Endothelial cell of umbilical vein (primary cell): Measurements from ENCODE around the gene KDM5B. TPM values are rescaled to one million over a fixed set of nuclear protein-coding genes. Genes with fewer than 3 reads are reported as not detected.

Experiments
- BruUV-seq: library from RNA; stranded (reverse); fragments of 400-500 nt; replicated peaks from 2 replicates; lab custom pipeline; 2021; lab: Mats Ljungman, UMichigan
- CTCF ChIA-PET: fragments of 300-600, 350-600 bp; sonication (Branson Sonifier 250); formaldehyde crosslinking; loops from one replicate; lab custom pipeline; 2021; ENCODE audit warnings: antibody characterized with exemption, inconsistent platforms; lab: Charles Lee
- POLR2A ChIA-PET: fragments of 300-600, 350-600 bp; sonication (Branson Sonifier 250); formaldehyde crosslinking; loops from one replicate; lab custom pipeline; 2021; ENCODE audit warnings: antibody characterized with exemption, inconsistent platforms; lab: Charles Lee
- DNase-seq: peaks from one replicate; pipeline ENCODE4 v3.0.0-alpha.2; 2011; ENCODE audit warnings: low read depth, low spot score
- FAIRE-seq: peaks from 2 replicates; lab custom pipeline; 2011; peaks lifted over from hg19 to GRCh38; lab: Jason Lieb, UNC
- H2AFZ ChIP-seq: 2 replicates; pipeline ENCODE4 v1.6.0; 2012; ENCODE audit warnings: low read depth, low read length, control low read depth, inconsistent platforms
- H3K27ac ChIP-seq: 2 replicates; pipeline ENCODE4 v1.5.1; 2011; ENCODE audit warnings: low read depth, mild to moderate bottlenecking, control low read depth, low read length, moderate library complexity; ENCODE audit not compliant: insufficient read depth
- H3K27me3 ChIP-seq, 2 experiments: 2 replicates each; pipeline versions ENCODE4 v1.6.0 to v1.6.1; 2011; ENCODE audit warnings: low read length in 2 of 2, mixed read lengths in 1 of 2; ENCODE audit not compliant: control insufficient read depth in 2 of 2, insufficient read depth in 2 of 2
- H3K36me3 ChIP-seq, 2 experiments: 2 replicates in 1 of 2; 3 replicates in 1 of 2; pipeline ENCODE4 v1.5.1; 2011; ENCODE audit warnings: low read length in 2 of 2, mild to moderate bottlenecking in 1 of 2, moderate library complexity in 1 of 2; ENCODE audit not compliant: control insufficient read depth in 2 of 2, insufficient read depth in 2 of 2; ENCODE audit errors: extremely low read depth in 1 of 2
- H3K4me1 ChIP-seq: 3 replicates; pipeline ENCODE4 v1.5.1; 2011; ENCODE audit warnings: mild to moderate bottlenecking, low read length; ENCODE audit not compliant: control insufficient read depth, insufficient read depth; ENCODE audit errors: extremely low read depth
- H3K4me2 ChIP-seq: 2 replicates; pipeline ENCODE4 v1.6.1; 2011; ENCODE audit warnings: low read length, control low read depth, mixed read lengths; ENCODE audit not compliant: insufficient read depth
- H3K4me3 ChIP-seq, 3 experiments: fragments of 200-600 bp in 1 of 3; sonication (generic), shearing (Covaris generic) in 1 of 3; replicated peaks in 1 of 3; 2 replicates each; pipeline ENCODE4 v1.5.1; 2011 to 2016; ENCODE audit warnings: control low read depth in 3 of 3, low read length in 3 of 3, mild to moderate bottlenecking in 2 of 3, inconsistent platforms in 1 of 3, low read depth in 1 of 3, moderate library complexity in 1 of 3; ENCODE audit not compliant: insufficient read depth in 1 of 3
- H3K79me2 ChIP-seq: 2 replicates; pipeline ENCODE4 v1.6.0; 2012; ENCODE audit warnings: low read length, inconsistent platforms; ENCODE audit not compliant: control insufficient read depth, insufficient read depth
- H3K9ac ChIP-seq: replicated peaks from 2 replicates; pipeline ENCODE3; 2011; ENCODE audit warnings: low read length, control low read depth; ENCODE audit not compliant: insufficient read depth; ENCODE audit errors: extremely low read depth
- H3K9me1 ChIP-seq: replicated peaks from 3 replicates; pipeline ENCODE4 v1.6.0; 2011; ENCODE audit warnings: mild to moderate bottlenecking, low read length; ENCODE audit not compliant: control insufficient read depth, insufficient read depth; ENCODE audit errors: extremely low read depth
- H3K9me3 ChIP-seq: replicated peaks from 2 replicates; pipeline ENCODE4 v1.5.1; 2012; ENCODE audit warnings: low read length, inconsistent platforms; ENCODE audit not compliant: control insufficient read depth, insufficient read depth
- H4K20me1 ChIP-seq: replicated peaks from 2 replicates; pipeline ENCODE3; 2011; ENCODE audit warnings: mild to moderate bottlenecking, low read length; ENCODE audit not compliant: control insufficient read depth, insufficient read depth; ENCODE audit errors: extremely low read depth
- EZH2 ChIP-seq: IDR thresholded peaks from 2 replicates; pipeline ENCODE4 v1.6.1; 2012; ENCODE audit warnings: borderline replicate concordance, low read depth, mild to moderate bottlenecking, moderate library complexity, low read length, inconsistent platforms; ENCODE audit not compliant: severe bottlenecking
- FOS ChIP-seq: IDR thresholded peaks from 2 replicates; pipeline ENCODE4 v1.6.1; 2011; ENCODE audit warnings: mild to moderate bottlenecking, low read length, moderate library complexity, borderline replicate concordance; ENCODE audit not compliant: insufficient read depth
- MYC ChIP-seq: IDR thresholded peaks from one replicate; pipeline ENCODE4 v1.6.1; 2011; ENCODE audit warnings: mild to moderate bottlenecking, low read depth, low read length
- POLR2A ChIP-seq: IDR thresholded peaks from 2 replicates; pipeline ENCODE4 v1.6.1; 2012; ENCODE audit warnings: low read depth, mild to moderate bottlenecking, control low read depth, low read length
- POLR2AphosphoS5 ChIP-seq: IDR thresholded peaks from 2 replicates; pipeline ENCODE4 v1.6.1; 2012; ENCODE audit warnings: low read depth, mild to moderate bottlenecking, control low read depth, low read length, moderate library complexity; ENCODE audit not compliant: insufficient read depth
- dilution Hi-C: fragments of 300-500 bp; cut with MboI; formaldehyde crosslinking; loops from one replicate; pipeline ENCODE4 v1.15.0; 2019; ENCODE audit warnings: low sequenced_read_pairs; ENCODE audit not compliant: extremely low pct_ligation_motif_present
- intact Hi-C: fragments of 100-400 bp; cut with micrococcal nuclease; formaldehyde crosslinking; loops from one replicate; pipeline ENCODE4 v1.10.0; 2022
- polyA plus RNA-seq, 4 experiments: library from polyadenylated mRNA; depleted of rRNA in 3 of 4; stranded (reverse) in 3 of 4; unstranded in 1 of 4; fragments of >200 nt; gene quantifications; 2 replicates each; pipeline versions ENCODE4 v1.2.1 to v1.2.3, GENCODE V29; 2011 to 2012; ENCODE audit warnings: missing spikeins in 1 of 4
- total RNA-seq: library from RNA; stranded (reverse); gene quantifications from 2 replicates; pipeline ENCODE4 v1.2.3, GENCODE V29; 2021
- TF ChIP-seq, protein P1 (sequence below), 2 donors: IDR thresholded peaks; 1 replicate in 1 of 2; 2 replicates in 1 of 2; pipeline ENCODE4 v1.5.1; 2011; ENCODE audit warnings: low read length in 2 of 2, mild to moderate bottlenecking in 2 of 2, moderate library complexity in 2 of 2, control low read depth in 1 of 2, inconsistent platforms in 1 of 2, low read depth in 1 of 2; ENCODE audit not compliant: insufficient read depth in 1 of 2; ENCODE audit errors: extremely low read depth in 1 of 2
- TF ChIP-seq, protein P2 (sequence below): IDR thresholded peaks from 2 replicates; pipeline ENCODE4 v1.6.1; 2011; ENCODE audit not compliant: insufficient read depth, insufficient read length

Gene KDM5B
- total and polyA plus RNA-seq, 2 donors (not counting 3 experiments of a cell fraction or from before 2014, with no cell fraction given): 25.2 to 65.5 TPM

DNA sequence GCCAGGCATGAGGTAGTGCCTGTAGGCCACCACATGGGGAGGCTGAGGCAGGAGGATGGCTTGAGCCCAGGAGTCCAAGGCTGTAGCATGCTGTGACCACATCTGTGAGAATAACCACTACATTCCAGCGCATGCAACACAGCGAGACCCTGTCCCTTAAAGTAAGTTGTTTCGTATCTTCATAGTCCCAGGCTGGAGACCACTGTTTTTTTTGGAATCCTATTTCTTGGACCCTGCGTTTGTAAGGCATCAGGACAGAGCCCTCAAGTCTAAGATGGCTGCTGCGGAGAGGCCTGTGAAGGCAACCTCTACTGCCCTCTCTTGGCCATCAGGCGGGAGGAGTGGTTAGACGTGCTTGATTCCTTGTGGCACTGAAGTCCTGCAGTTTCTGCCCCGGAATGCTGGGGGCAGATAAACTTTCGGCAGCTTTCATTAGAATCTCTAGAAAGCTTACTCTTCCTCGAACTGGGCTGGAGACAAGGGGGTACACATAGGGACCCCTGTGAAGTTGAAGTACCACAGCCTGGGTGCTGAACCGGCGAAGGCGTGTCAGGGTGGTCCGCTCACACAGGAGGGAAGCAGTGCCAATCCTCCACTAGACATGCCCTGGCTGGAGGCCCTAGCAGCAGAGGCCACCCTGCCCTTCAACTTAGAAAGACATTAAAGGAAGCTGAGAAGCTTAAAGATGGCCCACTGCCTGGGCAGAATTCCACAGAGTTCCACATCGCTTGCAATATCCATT lies 44.1 kb upstream of the KDM5B start:
- Histone ChIP-seq H3K36me3 (no peaks in the 10 kb centered on the region), H3K9me3 (no peaks in the 10 kb centered on the region), H3K4me2 (no peak overlapping the region), H3K4me1 (no peaks in the 10 kb centered on the region), H4K20me1 (no peaks in the 10 kb centered on the region), H3K9me1 (no peaks in the 10 kb centered on the region), H3K79me2 (no peaks in the 10 kb centered on the region), H3K27ac (no peak overlapping the region), H3K27me3 (no peaks in the 10 kb centered on the region), H2AFZ (peak overlapping the region; percentile 92), H3K4me3 (no peak overlapping the region), H3K9ac (no peak overlapping the region)
- intact Hi-C loops (loop anchor here (1.0 to 2.0 kb wide), 2 partner anchors 94 to 147 kb away; no protein-coding TSS in a partner anchor), dilution Hi-C loops (no loop called here)
- FAIRE-seq (peak; percentile 88), DNase-seq (peak; percentile 70)
- POLR2A ChIA-PET: no interaction called here
- no TSS peak for BruUV-seq
- no peak for TF ChIP-seq POLR2A
- TF ChIP-seq, protein P1, sequence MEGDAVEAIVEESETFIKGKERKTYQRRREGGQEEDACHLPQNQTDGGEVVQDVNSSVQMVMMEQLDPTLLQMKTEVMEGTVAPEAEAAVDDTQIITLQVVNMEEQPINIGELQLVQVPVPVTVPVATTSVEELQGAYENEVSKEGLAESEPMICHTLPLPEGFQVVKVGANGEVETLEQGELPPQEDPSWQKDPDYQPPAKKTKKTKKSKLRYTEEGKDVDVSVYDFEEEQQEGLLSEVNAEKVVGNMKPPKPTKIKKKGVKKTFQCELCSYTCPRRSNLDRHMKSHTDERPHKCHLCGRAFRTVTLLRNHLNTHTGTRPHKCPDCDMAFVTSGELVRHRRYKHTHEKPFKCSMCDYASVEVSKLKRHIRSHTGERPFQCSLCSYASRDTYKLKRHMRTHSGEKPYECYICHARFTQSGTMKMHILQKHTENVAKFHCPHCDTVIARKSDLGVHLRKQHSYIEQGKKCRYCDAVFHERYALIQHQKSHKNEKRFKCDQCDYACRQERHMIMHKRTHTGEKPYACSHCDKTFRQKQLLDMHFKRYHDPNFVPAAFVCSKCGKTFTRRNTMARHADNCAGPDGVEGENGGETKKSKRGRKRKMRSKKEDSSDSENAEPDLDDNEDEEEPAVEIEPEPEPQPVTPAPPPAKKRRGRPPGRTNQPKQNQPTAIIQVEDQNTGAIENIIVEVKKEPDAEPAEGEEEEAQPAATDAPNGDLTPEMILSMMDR (IDR thresholded peaks at IDR 0.05; ENCODE audit: extremely low read depth in 1 of 2, insufficient read depth in 1 of 2, low read depth in 1 of 2, low read length in 2 of 2): peak; percentile 60 to 76
- CTCF ChIA-PET: interaction anchor here (1.0 to 1.8 kb wide), 2 partner anchors 36 to 44 kb away, joined by 3 to 5 read pairs; partner anchors contain the start of genes KDM5B and RABIF

DNA sequence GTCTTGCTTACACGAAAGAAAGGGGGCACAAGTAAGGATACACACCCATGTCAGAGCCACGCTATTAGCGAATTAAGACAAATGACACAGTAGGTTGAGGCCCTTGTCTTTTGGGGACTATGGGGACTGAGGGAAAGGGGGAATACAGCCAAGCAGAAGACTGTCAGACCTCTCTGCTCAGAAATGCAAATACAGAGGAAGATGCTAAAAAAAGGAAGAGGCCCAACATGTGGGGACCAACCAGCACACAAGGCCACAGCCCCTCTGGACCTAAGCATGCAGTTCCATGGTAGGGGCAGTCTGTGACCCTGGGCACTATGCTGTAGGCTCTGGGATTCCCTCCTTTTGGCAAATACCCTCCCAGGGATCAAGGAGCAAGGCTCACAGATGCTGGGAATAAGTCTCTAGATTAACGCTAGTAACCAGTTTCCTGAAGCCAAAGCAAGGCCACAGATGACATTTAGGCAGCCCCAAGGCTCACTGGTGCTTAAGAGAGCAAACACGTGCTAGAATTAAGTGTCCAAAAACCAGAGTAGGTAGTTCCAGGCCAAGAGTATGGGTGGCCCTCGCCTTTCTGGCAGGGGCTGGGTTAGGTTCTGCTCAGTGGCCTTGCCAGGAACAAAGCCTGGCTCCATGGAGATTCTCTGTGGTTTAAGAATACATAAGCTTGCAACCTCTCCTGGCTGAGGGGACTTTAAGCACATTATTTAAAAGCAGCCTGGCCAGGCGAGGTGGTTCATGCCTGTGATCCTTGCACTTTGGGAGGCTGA lies 42.6 kb upstream of the KDM5B start:
- DNase-seq (no peak), FAIRE-seq (no peak)
- CTCF ChIA-PET: interaction anchor here (0.6 kb wide), 1 partner anchor 91 kb away, joined by 3 read pairs; no protein-coding TSS in a partner anchor
- Histone ChIP-seq H3K36me3 (no peaks in the 10 kb centered on the region), H3K27me3 (peaks cover 0 to under 1% of the 10 kb centered on the region in 2 experiments), H3K27ac (no peak overlapping the region), H3K9me3 (no peaks in the 10 kb centered on the region), H3K9ac (no peak overlapping the region), H3K9me1 (no peaks in the 10 kb centered on the region), H3K79me2 (no peaks in the 10 kb centered on the region), H4K20me1 (no peaks in the 10 kb centered on the region), H2AFZ (no peak overlapping the region), H3K4me2 (no peak overlapping the region), H3K4me1 (no peaks in the 10 kb centered on the region), H3K4me3 (no peak overlapping the region)
- BruUV-seq: no TSS peak
- intact Hi-C loops (no loop called here), dilution Hi-C loops (no loop called here)
- TF ChIP-seq POLR2A (no peak), FOS (no peak), EZH2 (no peak), POLR2AphosphoS5 (no peak), MYC (no peak)
- TF ChIP-seq, protein P2, sequence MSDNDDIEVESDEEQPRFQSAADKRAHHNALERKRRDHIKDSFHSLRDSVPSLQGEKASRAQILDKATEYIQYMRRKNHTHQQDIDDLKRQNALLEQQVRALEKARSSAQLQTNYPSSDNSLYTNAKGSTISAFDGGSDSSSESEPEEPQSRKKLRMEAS: no peak
- TF ChIP-seq, protein P1 (IDR thresholded peaks at IDR 0.05; ENCODE audit: extremely low read depth in 1 of 2, insufficient read depth in 1 of 2, low read depth in 1 of 2, low read length in 2 of 2): no peak
- POLR2A ChIA-PET: interaction anchor here (0.7 kb wide), 1 partner anchor 11 kb away, joined by 4 read pairs; no protein-coding TSS in a partner anchor
